Lower lobe of right lung (tissue), 2 donors: Measurements from ENCODE around the gene EPHA1. TPM values are rescaled to one million over a fixed set of nuclear protein-coding genes. Genes with fewer than 3 reads are reported as not detected.
"Not testable (repeated sequence)": the region's sequence is repeated elsewhere in the genome, so short reads cannot be mapped to it uniquely, and the experiment has no call there.

ENCODE experiments used
- ATAC-seq, 2 donors: fragments of 200-7000 bp; cut with Tn5 transposase; one replicate each; pipeline ENCODE4 v1.9.1; 2020 to 2022; ENCODE audit warnings: mild to moderate bottlenecking in 2 of 2, moderate library complexity in 2 of 2
- DNase-seq: peaks from one replicate; pipeline ENCODE4 v3.0.0-alpha.2; 2020
- H3K27ac ChIP-seq: fragments of 200-600 bp; one replicate; pipeline ENCODE4 v1.8.0; 2022
- H3K27me3 ChIP-seq: fragments of 200-600 bp; one replicate; pipeline ENCODE4 v1.8.0; 2022; ENCODE audit warnings: low read depth
- H3K36me3 ChIP-seq: fragments of 200-600 bp; one replicate; pipeline ENCODE4 v1.8.0; 2022; ENCODE audit warnings: mild to moderate bottlenecking
- H3K4me1 ChIP-seq: fragments of 200-600 bp; one replicate; pipeline ENCODE4 v1.8.0; 2022
- H3K4me3 ChIP-seq: fragments of 200-600 bp; one replicate; pipeline ENCODE4 v1.8.0; 2022; ENCODE audit warnings: mild to moderate bottlenecking
- H3K9me3 ChIP-seq: fragments of 200-600 bp; one replicate; pipeline ENCODE4 v1.8.0; 2022
- CTCF ChIP-seq: fragments of 200-600 bp; IDR thresholded peaks from one replicate; pipeline ENCODE4 v1.8.0; 2022; ENCODE audit warnings: antibody characterized with exemption, mild to moderate bottlenecking
- intact Hi-C: fragments of 100-400 bp; cut with DNase I; formaldehyde crosslinking; loops from one replicate; pipeline ENCODE4 v1.11.0; 2022
- total RNA-seq: library from RNA; stranded (reverse); fragmentation: NEBNext Ultra II Directional; extraction: Animal tissue kit (Norgen Biotek cat#: 25700); gene quantifications from one replicate; pipeline ENCODE4 v1.2.1, GENCODE V29; 2021
- donor health status: DM: no; HTN: yes; CAD: no; lungs with severe emphysema.

EPHA1 gene
- total RNA-seq, 1 donor from 2014 or later = 9.0 TPM

DNA sequence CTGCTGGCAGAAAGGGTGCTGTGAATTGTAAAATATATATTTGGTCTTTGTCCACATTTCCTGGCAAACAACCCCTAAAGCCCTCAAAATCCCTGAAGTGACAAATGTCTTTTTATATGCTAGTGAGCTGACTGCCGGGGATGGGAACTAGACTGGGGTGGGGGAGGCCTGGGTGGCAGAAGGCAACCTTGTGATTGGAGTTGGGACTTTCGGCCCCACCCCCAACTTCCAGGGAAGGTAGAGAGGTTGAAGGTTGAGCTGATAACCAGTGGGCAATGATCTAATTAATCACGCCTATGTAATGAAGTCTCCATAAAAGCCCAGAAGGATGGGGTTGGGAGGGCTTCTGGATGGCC lies 2.7 kb downstream of the EPHA1 start:
- no peak for TF ChIP-seq CTCF
- Histone ChIP-seq H3K36me3 (no peaks in the 10 kb centered on the region), H3K27me3 (no peaks in the 10 kb centered on the region), H3K4me1 (peaks cover 33% of the 10 kb centered on the region), H3K4me3 (no peak overlapping the region), H3K27ac (no peak overlapping the region), H3K9me3 (no peaks in the 10 kb centered on the region)
- DNase-seq = no peak
- no peak for ATAC-seq
- intact Hi-C loops = no loop called here

GRCh38 chr7:143405173-143406001 lies 3.3 kb downstream of the EPHA1 start:
- H3K36me3 ChIP-seq = no peaks in the 10 kb centered on the region
- H3K9me3 ChIP-seq = no peaks in the 10 kb centered on the region
- no peak overlapping the region for H3K4me3 ChIP-seq
- peaks cover 30% of the 10 kb centered on the region for H3K4me1 ChIP-seq
- H3K27me3 ChIP-seq = no peaks in the 10 kb centered on the region
- no peak for TF ChIP-seq CTCF
- ATAC-seq (peak in 1 of 2 donors; percentile 31), DNase-seq (no peak)
- H3K27ac ChIP-seq = no peak overlapping the region
- intact Hi-C loops = no loop called here

- H3K27ac ChIP-seq, H3K36me3 ChIP-seq, ATAC-seq, intact Hi-C loops, H3K9me3 ChIP-seq, H3K27me3 ChIP-seq, H3K4me3 ChIP-seq, DNase-seq, H3K4me1 ChIP-seq: not testable (repeated sequence)
Observed at GRCh38 chr7:143402233-143402632, 6.4 kb downstream of the EPHA1 start.

DNA sequence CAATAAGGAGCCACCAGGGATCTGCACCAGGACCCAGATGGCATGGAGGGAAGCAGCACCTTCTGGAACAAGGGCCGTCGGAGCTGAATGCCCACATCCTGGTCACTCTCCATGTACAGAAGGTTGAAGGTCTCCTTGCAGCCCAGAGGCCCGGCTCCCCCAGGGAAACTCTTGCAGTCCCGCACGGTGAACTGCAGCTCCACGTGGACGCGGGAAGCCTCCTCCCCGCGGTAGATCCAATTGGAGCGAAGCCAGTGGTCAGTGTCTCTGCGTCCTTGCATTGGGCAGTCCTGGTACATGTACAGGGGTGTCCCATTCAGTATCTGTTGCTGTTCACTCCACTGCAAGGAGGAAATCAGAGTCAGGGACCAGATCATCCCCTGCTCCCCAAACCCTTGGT lies 7.4 kb downstream of the EPHA1 start:
- no peaks in the 10 kb centered on the region for H3K36me3 ChIP-seq
- no peak for TF ChIP-seq CTCF
- DNase-seq (no peak), ATAC-seq (no peak)
- H3K4me1 ChIP-seq = peaks cover 2% of the 10 kb centered on the region
- no peak overlapping the region for H3K4me3 ChIP-seq
- intact Hi-C loops = no loop called here
- no peaks in the 10 kb centered on the region for H3K27me3 ChIP-seq
- H3K27ac ChIP-seq = no peak overlapping the region
- H3K9me3 ChIP-seq = no peaks in the 10 kb centered on the region

DNA sequence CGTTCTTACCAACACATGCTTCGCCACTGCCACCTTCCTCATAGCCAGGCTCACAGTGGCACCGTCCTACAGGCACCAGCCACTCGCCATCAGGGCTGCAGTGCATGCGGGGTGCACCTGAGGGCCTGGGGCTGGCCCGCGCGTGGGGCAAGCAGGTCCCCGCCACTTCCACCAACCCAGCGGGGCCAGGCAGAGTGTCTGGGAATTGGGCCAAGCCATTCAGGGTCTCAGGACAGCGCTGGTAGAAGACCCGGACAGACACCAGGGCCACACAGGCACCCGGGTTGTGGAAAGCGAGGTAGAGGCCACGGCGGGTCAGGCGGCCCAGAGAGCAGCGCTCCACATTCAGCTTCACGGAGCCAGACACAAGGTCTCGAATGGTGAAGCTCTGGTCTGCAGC lies 9.0 kb downstream of the EPHA1 start:
- no peaks in the 10 kb centered on the region for H3K27me3 ChIP-seq
- no peak overlapping the region for H3K27ac ChIP-seq
- no peak overlapping the region for H3K4me3 ChIP-seq
- no peak for DNase-seq
- no peak for TF ChIP-seq CTCF
- ATAC-seq = no peak
- no peaks in the 10 kb centered on the region for H3K9me3 ChIP-seq
- H3K4me1 ChIP-seq = peaks cover 18% of the 10 kb centered on the region
- intact Hi-C loops = no loop called here
- peaks cover 4% of the 10 kb centered on the region for H3K36me3 ChIP-seq

GRCh38 chr7:143399151-143399550 lies 9.5 kb downstream of the EPHA1 start:
- Histone ChIP-seq H3K4me3 (no peak overlapping the region), H3K36me3 (peaks cover 4% of the 10 kb centered on the region), H3K4me1 (peaks cover 21% of the 10 kb centered on the region), H3K27me3 (no peaks in the 10 kb centered on the region), H3K27ac (no peak overlapping the region), H3K9me3 (no peaks in the 10 kb centered on the region)
- intact Hi-C loops = no loop called here
- ATAC-seq (no peak), DNase-seq (no peak)
- no peak for TF ChIP-seq CTCF
